Activated B cell treated with CpG ODN at 0.5 μM for 24 hours (primary cell): ENCODE results near the gene LARGE1. TPM values are rescaled to one million over a fixed set of nuclear protein-coding genes. Genes with fewer than 3 reads are reported as not detected.
A peak's percentile ranks its signal among the peaks of the same experiment; 100 is the strongest.

Experiments used
- ATAC-seq: fragments of 200-7000 bp; cut with Tn5 transposase; one replicate; pipeline ENCODE4 v1.10.0; 2021; ENCODE audit warnings: low read depth, mild to moderate bottlenecking, moderate library complexity
- CTCF ChIA-PET: fragments of 350-600 bp; sonication (Branson Sonifier 250); formaldehyde crosslinking; loops from one replicate; lab custom pipeline; 2021; ENCODE audit warnings: antibody characterized with exemption; lab: Charles Lee
- POLR2A ChIA-PET: fragments of 350-600 bp; sonication (Branson Sonifier 250); formaldehyde crosslinking; loops from one replicate; lab custom pipeline; 2021; ENCODE audit warnings: antibody characterized with exemption; lab: Charles Lee
- DNase-seq: peaks from one replicate; pipeline ENCODE4 v3.0.0; 2022
- H3K27ac Mint-ChIP-seq: one replicate; pipeline ENCODE4 v1.8.0; 2020; ENCODE audit warnings: mixed read lengths
- H3K27me3 Mint-ChIP-seq: one replicate; pipeline ENCODE4 v1.8.0; 2021; ENCODE audit warnings: mixed read lengths
- H3K36me3 Mint-ChIP-seq: one replicate; pipeline ENCODE4 v1.8.0; 2021; ENCODE audit warnings: low read depth, mixed read lengths
- H3K4me1 Mint-ChIP-seq: one replicate; pipeline ENCODE4 v1.8.0; 2021; ENCODE audit warnings: mixed read lengths
- H3K4me3 Mint-ChIP-seq: one replicate; pipeline ENCODE4 v1.8.0; 2020; ENCODE audit warnings: mild to moderate bottlenecking, mixed read lengths
- H3K9me3 Mint-ChIP-seq: one replicate; pipeline ENCODE4 v1.8.0; 2020; ENCODE audit warnings: mixed read lengths
- intact Hi-C: fragments of 100-400 bp; cut with micrococcal nuclease; formaldehyde crosslinking; loops from one replicate; pipeline ENCODE4 v1.15.1; 2024
- total RNA-seq: library from RNA; stranded (reverse); gene quantifications from 2 replicates; pipeline ENCODE4 v1.2.3, GENCODE V29; 2022
- TF ChIP-seq, protein P1 (sequence below): fragments of 200-600 bp; IDR thresholded peaks from one replicate; pipeline ENCODE4 v1.8.0; 2022; ENCODE audit warnings: antibody characterized with exemption, mild to moderate bottlenecking

The LARGE1 gene
- total RNA-seq, 1 donor from 2014 or later = 22.2 TPM

DNA sequence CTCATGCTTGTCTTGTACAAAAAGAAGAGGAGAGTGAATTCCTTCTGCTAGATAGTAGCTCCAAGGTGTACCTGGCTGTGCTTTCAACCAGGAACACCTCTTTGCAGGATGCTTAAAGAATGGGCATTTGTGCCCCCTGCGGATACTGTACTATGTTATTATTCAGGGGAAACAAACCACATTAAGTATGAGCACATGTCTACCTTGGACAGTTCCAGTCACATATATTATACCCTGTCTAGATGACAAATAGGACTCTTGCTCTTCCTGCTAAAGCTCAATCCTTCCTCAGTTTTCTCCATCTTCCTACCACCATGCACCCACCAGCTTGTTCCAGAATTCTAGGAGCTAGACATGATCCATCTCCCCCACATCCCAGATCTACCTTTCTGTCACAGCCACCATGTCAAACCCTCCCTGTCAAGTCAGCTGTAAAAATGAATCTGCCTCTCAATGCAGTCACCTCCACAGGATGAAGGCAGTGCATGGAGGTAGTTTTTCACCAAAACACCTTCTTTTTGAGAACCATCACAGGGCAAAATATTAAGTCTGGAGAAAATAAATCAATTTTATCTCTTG lies 337.4 kb downstream of the LARGE1 start:
- CTCF ChIA-PET = interaction anchor here (1.0 to 1.6 kb wide), 3 partner anchors 63 to 281 kb away, joined by 3 to 6 read pairs (median 6); no protein-coding TSS in a partner anchor
- TF ChIP-seq, protein P1, sequence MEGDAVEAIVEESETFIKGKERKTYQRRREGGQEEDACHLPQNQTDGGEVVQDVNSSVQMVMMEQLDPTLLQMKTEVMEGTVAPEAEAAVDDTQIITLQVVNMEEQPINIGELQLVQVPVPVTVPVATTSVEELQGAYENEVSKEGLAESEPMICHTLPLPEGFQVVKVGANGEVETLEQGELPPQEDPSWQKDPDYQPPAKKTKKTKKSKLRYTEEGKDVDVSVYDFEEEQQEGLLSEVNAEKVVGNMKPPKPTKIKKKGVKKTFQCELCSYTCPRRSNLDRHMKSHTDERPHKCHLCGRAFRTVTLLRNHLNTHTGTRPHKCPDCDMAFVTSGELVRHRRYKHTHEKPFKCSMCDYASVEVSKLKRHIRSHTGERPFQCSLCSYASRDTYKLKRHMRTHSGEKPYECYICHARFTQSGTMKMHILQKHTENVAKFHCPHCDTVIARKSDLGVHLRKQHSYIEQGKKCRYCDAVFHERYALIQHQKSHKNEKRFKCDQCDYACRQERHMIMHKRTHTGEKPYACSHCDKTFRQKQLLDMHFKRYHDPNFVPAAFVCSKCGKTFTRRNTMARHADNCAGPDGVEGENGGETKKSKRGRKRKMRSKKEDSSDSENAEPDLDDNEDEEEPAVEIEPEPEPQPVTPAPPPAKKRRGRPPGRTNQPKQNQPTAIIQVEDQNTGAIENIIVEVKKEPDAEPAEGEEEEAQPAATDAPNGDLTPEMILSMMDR = no peak
- intact Hi-C loops = no loop called here
- DNase-seq (no peak), ATAC-seq (no peak)
- Mint-ChIP-seq H3K27ac (no peak overlapping the region), H3K4me1 (peaks cover 21% of the 10 kb centered on the region), H3K27me3 (no peaks in the 10 kb centered on the region), H3K36me3 (no peaks in the 10 kb centered on the region), H3K9me3 (no peaks in the 10 kb centered on the region), H3K4me3 (no peak overlapping the region)
- POLR2A ChIA-PET = no interaction called here

DNA sequence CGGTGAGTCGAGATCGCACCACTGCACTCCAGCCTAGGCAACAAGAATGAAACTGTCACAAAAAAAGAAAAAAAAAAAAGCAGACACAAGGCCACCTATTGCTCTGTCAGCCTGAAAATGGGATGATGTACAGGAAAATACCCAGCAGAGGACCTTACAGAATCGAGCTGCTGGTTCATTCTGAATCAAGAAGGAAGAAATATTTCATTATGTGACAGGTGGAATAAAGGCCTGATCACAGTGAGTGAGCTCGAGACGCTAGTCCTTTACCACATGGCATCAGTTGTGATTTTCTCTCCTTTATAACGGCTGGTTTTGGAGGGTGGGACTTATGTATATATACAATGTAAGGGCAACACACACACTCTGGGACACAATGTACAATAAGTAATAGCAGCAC lies 340.0 kb downstream of the LARGE1 start:
- H3K4me1 Mint-ChIP-seq = peaks cover 47% of the 10 kb centered on the region
- DNase-seq = no peak
- no peaks in the 10 kb centered on the region for H3K9me3 Mint-ChIP-seq
- no peaks in the 10 kb centered on the region for H3K27me3 Mint-ChIP-seq
- intact Hi-C loops = no loop called here
- TF ChIP-seq, protein P1 = no peak
- ChIA-PET CTCF (interaction anchor here (2.0 to 4.1 kb wide), 4 partner anchors 11 to 278 kb away, joined by 8 to 130 read pairs (median 26); no protein-coding TSS in a partner anchor), POLR2A (interaction anchor here (0.9 kb wide), 1 partner anchor 17 kb away, joined by 3 read pairs; no protein-coding TSS in a partner anchor)
- ATAC-seq = no peak
- H3K27ac Mint-ChIP-seq = no peak overlapping the region
- no peak overlapping the region for H3K4me3 Mint-ChIP-seq
- no peaks in the 10 kb centered on the region for H3K36me3 Mint-ChIP-seq

DNA sequence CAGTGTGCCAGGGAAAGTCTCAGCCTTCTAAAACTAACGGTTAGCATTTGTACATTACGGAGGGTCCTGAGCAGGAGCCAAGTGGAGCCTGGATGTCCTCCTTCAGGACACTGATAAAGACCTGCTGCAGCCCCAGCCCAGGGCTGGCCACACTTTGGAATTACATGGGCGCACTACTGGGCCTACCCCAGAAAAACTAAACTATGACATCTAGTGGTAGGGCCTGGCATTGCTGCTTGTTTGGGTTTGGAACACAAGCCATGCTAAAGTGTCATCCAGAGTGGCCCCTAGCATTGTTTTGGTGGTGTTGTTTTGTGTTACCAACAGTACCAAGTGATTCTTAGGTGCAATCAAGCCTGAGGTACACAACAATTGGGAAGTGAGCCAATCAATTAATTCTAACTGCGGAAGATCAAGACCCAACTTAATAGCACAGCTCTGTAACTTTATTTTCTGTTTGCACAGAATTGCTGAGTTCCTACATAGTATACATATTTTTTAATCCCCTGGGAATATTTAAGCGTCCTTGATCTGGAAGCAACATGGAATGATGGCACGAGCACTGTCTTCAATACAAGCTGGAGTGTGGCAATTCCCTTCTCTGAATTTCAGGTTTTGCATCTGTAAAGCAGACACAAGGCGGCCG lies 340.7 kb downstream of the LARGE1 start:
- DNase-seq (peak; percentile 30), ATAC-seq (peak; percentile 80)
- intact Hi-C loops = loop anchor here (1.0 to 2.0 kb wide), 5 partner anchors 11 to 561 kb away; no protein-coding TSS in a partner anchor
- TF ChIP-seq, protein P1 = peak; percentile 73
- Mint-ChIP-seq H3K27ac (no peak overlapping the region), H3K4me1 (peaks cover 55% of the 10 kb centered on the region), H3K27me3 (no peaks in the 10 kb centered on the region), H3K9me3 (no peaks in the 10 kb centered on the region), H3K36me3 (no peaks in the 10 kb centered on the region), H3K4me3 (peak overlapping the region; percentile 42)
- ChIA-PET POLR2A (interaction anchor here (0.7 to 1.1 kb wide), 3 partner anchors 17 to 60 kb away, joined by 3 to 6 read pairs (median 3); no protein-coding TSS in a partner anchor), CTCF (interaction anchor here (0.6 to 4.1 kb wide), 10 partner anchors 10 to 561 kb away, joined by 3 to 130 read pairs (median 7); no protein-coding TSS in a partner anchor)

DNA sequence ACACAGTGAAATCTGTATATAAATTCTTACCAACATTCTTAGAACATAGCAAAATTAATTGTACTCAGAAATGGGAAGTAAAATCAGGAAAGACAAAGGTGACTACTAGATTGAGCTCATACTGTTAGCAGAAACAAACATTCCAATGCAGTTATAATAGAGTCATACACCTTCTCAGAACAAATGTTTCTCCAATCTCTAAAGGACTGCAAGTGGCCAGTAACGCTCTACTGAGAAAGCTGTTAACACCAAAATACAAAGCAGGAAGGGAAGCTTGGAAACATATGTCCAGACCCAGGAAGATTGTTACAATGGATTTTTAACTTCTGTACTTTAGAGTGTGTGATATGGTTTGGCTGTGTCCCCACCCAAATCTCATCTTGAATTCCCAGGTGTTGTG lies 341.5 kb downstream of the LARGE1 start:
- ChIA-PET POLR2A (interaction anchor here (0.7 to 1.6 kb wide), 3 partner anchors 58 to 343 kb away, joined by 3 to 6 read pairs (median 4); no protein-coding TSS in a partner anchor), CTCF (interaction anchor here (0.6 to 4.1 kb wide), 14 partner anchors 10 to 560 kb away, joined by 3 to 130 read pairs (median 4); no protein-coding TSS in a partner anchor)
- H3K4me3 Mint-ChIP-seq = peak overlapping the region; percentile 42

More for the DNA sequence above, 341.5 kb downstream of the LARGE1 start:
- intact Hi-C loops = loop anchor here (1.0 to 2.0 kb wide), 5 partner anchors 10 to 560 kb away; no protein-coding TSS in a partner anchor
- Mint-ChIP-seq H3K27me3 (no peaks in the 10 kb centered on the region), H3K4me1 (peaks cover 62% of the 10 kb centered on the region), H3K27ac (peak overlapping the region; percentile 54), H3K9me3 (no peaks in the 10 kb centered on the region), H3K36me3 (no peaks in the 10 kb centered on the region)
- DNase-seq (no peak), ATAC-seq (no peak)
- TF ChIP-seq, protein P1 = no peak
